UCSD-AML1 (cell line): ENCODE data around the gene CCDC54.

Source experiments
- DNase-seq: peaks from one replicate; lab custom pipeline; 2025; ENCODE audit not compliant: unreplicated experiment; lab: John Stamatoyannopoulos, UW

The CCDC54 gene

GRCh38 chr3:107392549-107393165 lies 15.4 kb downstream of the CCDC54 start:
- no peak for DNase-seq

- DNase-seq = no peak
These were observed 17.3 kb downstream of the CCDC54 start for GRCh38 chr3:107394502-107394901.

GRCh38 chr3:107395066-107395465 lies 17.8 kb downstream of the CCDC54 start:
- no peak for DNase-seq

- DNase-seq = no peak
These were observed 24.1 kb downstream of the CCDC54 start for GRCh38 chr3:107401301-107401700.

- DNase-seq = no peak
These were observed 25.0 kb downstream of the CCDC54 start for GRCh38 chr3:107402214-107402613.

- no peak for DNase-seq
These were observed 27.7 kb downstream of the CCDC54 start for GRCh38 chr3:107404727-107405469.

GRCh38 chr3:107407355-107407754 lies 30.1 kb downstream of the CCDC54 start:
- DNase-seq = no peak

- DNase-seq = no peak
These were observed 31.3 kb downstream of the CCDC54 start for GRCh38 chr3:107408513-107408912.

GRCh38 chr3:107409365-107409764 lies 32.1 kb downstream of the CCDC54 start:
- no peak for DNase-seq

- DNase-seq = no peak
These were observed 33.4 kb downstream of the CCDC54 start for GRCh38 chr3:107410606-107411005.

- no peak for DNase-seq
These were observed 33.8 kb downstream of the CCDC54 start for GRCh38 chr3:107411056-107411455.

GRCh38 chr3:107411779-107412178 lies 34.5 kb downstream of the CCDC54 start:
- DNase-seq = no peak

GRCh38 chr3:107412376-107412775 lies 35.1 kb downstream of the CCDC54 start:
- no peak for DNase-seq

- no peak for DNase-seq
These were observed 36.0 kb downstream of the CCDC54 start for GRCh38 chr3:107413264-107413663.

- DNase-seq = no peak
These were observed 37.2 kb downstream of the CCDC54 start for GRCh38 chr3:107414325-107414964.

- no peak for DNase-seq
These were observed 38.9 kb downstream of the CCDC54 start for GRCh38 chr3:107416138-107416537.

GRCh38 chr3:107416886-107417285 lies 39.6 kb downstream of the CCDC54 start:
- no peak for DNase-seq

- DNase-seq = no peak
These were observed 44.0 kb downstream of the CCDC54 start for GRCh38 chr3:107421170-107421792.

GRCh38 chr3:107421881-107422280 lies 44.6 kb downstream of the CCDC54 start:
- DNase-seq = no peak

GRCh38 chr3:107425033-107425432 lies 47.8 kb downstream of the CCDC54 start:
- DNase-seq = no peak

GRCh38 chr3:107426223-107426622 lies 49.0 kb downstream of the CCDC54 start:
- DNase-seq = no peak
